Suprapubic skin (tissue), 3 donors: ENCODE data around the gene EXOC2.

Experiments
- POLR2AphosphoS5 ChIP-seq, 3 donors: sonication (generic); formaldehyde crosslinking; IDR thresholded peaks; one replicate each; pipeline ENCODE4 v1.6.1; 2017; ENCODE audit warnings: antibody characterized with exemption in 3 of 3
- TF ChIP-seq, protein P1 (sequence below), 2 donors: fragments of 200-600 bp in 1 of 2; fragments of 450-650 bp in 1 of 2; sonication (generic) in 1 of 2; IDR thresholded peaks; one replicate each; pipeline ENCODE4 v1.5.1; 2016 to 2019; ENCODE audit warnings: antibody characterized with exemption in 2 of 2, mild to moderate bottlenecking in 1 of 2, moderate library complexity in 1 of 2

- TF ChIP-seq, protein P1, sequence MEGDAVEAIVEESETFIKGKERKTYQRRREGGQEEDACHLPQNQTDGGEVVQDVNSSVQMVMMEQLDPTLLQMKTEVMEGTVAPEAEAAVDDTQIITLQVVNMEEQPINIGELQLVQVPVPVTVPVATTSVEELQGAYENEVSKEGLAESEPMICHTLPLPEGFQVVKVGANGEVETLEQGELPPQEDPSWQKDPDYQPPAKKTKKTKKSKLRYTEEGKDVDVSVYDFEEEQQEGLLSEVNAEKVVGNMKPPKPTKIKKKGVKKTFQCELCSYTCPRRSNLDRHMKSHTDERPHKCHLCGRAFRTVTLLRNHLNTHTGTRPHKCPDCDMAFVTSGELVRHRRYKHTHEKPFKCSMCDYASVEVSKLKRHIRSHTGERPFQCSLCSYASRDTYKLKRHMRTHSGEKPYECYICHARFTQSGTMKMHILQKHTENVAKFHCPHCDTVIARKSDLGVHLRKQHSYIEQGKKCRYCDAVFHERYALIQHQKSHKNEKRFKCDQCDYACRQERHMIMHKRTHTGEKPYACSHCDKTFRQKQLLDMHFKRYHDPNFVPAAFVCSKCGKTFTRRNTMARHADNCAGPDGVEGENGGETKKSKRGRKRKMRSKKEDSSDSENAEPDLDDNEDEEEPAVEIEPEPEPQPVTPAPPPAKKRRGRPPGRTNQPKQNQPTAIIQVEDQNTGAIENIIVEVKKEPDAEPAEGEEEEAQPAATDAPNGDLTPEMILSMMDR (IDR thresholded peaks at IDR 0.05), result no peak
- no peak for TF ChIP-seq POLR2AphosphoS5 (IDR thresholded peaks at IDR 0.05)
Observed at GRCh38 chr6:620950-621349, 72.0 kb downstream of the EXOC2 start.
